ENCODE measurements around the gene ADGRB2. TPM values are rescaled to one million over a fixed set of nuclear protein-coding genes. Genes with fewer than 3 reads are reported as not detected.

The ADGRB2 gene
- total and polyA plus RNA-seq, 9 donors, result 12.5 to 21.7 (median 19.0) TPM

GRCh38 chr1:31679676-31680230, 84.4 kb downstream of the ADGRB2 start:
- WGBS (ENCODE audit: insufficient coverage), result 88% methylated on average over 21 of the region's 23 CpGs
- Histone ChIP-seq H3K4me3 (ENCODE audit: low read length) (no peak overlapping the region), H3K4me1 (ENCODE audit: control insufficient read depth, insufficient read depth, low read length) (peaks cover 35% of the 10 kb centered on the region), H3K9me3 (replicated peaks; ENCODE audit: control insufficient read depth, low read depth, low read length) (no peaks in the 10 kb centered on the region), H3K27me3 (ENCODE audit: control insufficient read depth, insufficient read depth, low read length) (peaks cover 2% of the 10 kb centered on the region), H3K27ac (ENCODE audit: low read length) (no peak overlapping the region), H3K36me3 (ENCODE audit: control insufficient read depth, insufficient read depth, low read length) (peaks cover 42% of the 10 kb centered on the region)
- DNase-seq, result no peak

GRCh38 chr1:31679091-31679490, 85.0 kb downstream of the ADGRB2 start:
- WGBS (ENCODE audit: insufficient coverage), result 75% methylated on average over 1 of the region's 2 CpGs
- no peak overlapping the region for H3K27ac ChIP-seq (ENCODE audit: low read length)
- DNase-seq, result no peak
- peaks cover 41% of the 10 kb centered on the region for H3K4me1 ChIP-seq (ENCODE audit: control insufficient read depth, insufficient read depth, low read length)
- H3K27me3 ChIP-seq (ENCODE audit: control insufficient read depth, insufficient read depth, low read length), result peaks cover 2% of the 10 kb centered on the region
- H3K4me3 ChIP-seq (ENCODE audit: low read length), result no peak overlapping the region
- H3K36me3 ChIP-seq (ENCODE audit: control insufficient read depth, insufficient read depth, low read length), result peaks cover 37% of the 10 kb centered on the region
- H3K9me3 ChIP-seq (replicated peaks; ENCODE audit: control insufficient read depth, low read depth, low read length), result no peaks in the 10 kb centered on the region

GRCh38 chr1:31678681-31679080, 85.5 kb downstream of the ADGRB2 start:
- Histone ChIP-seq H3K27ac (ENCODE audit: low read length) (no peak overlapping the region), H3K9me3 (replicated peaks; ENCODE audit: control insufficient read depth, low read depth, low read length) (no peaks in the 10 kb centered on the region), H3K4me1 (ENCODE audit: control insufficient read depth, insufficient read depth, low read length) (peaks cover 45% of the 10 kb centered on the region), H3K27me3 (ENCODE audit: control insufficient read depth, insufficient read depth, low read length) (peaks cover 2% of the 10 kb centered on the region), H3K4me3 (ENCODE audit: low read length) (no peak overlapping the region), H3K36me3 (ENCODE audit: control insufficient read depth, insufficient read depth, low read length) (peaks cover 35% of the 10 kb centered on the region)
- DNase-seq, result no peak
- WGBS (ENCODE audit: insufficient coverage), result 86% methylated on average over 4 of the region's 4 CpGs

- WGBS (ENCODE audit: insufficient coverage), result 54% methylated on average over 4 of the region's 6 CpGs
- no peak for DNase-seq
- peaks cover 2% of the 10 kb centered on the region for H3K27me3 ChIP-seq (ENCODE audit: control insufficient read depth, insufficient read depth, low read length)
- H3K9me3 ChIP-seq (replicated peaks; ENCODE audit: control insufficient read depth, low read depth, low read length), result no peaks in the 10 kb centered on the region
- H3K4me1 ChIP-seq (ENCODE audit: control insufficient read depth, insufficient read depth, low read length), result peaks cover 53% of the 10 kb centered on the region
- H3K36me3 ChIP-seq (ENCODE audit: control insufficient read depth, insufficient read depth, low read length), result peaks cover 34% of the 10 kb centered on the region
- no peak overlapping the region for H3K27ac ChIP-seq (ENCODE audit: low read length)
- no peak overlapping the region for H3K4me3 ChIP-seq (ENCODE audit: low read length)
Measured at GRCh38 chr1:31677949-31678348, 86.2 kb downstream of the ADGRB2 start.

- peaks cover 31% of the 10 kb centered on the region for H3K36me3 ChIP-seq (ENCODE audit: control insufficient read depth, insufficient read depth, low read length)
- peaks cover 54% of the 10 kb centered on the region for H3K4me1 ChIP-seq (ENCODE audit: control insufficient read depth, insufficient read depth, low read length)
- 73% methylated on average over 1 of the region's 3 CpGs for WGBS (ENCODE audit: insufficient coverage)
- H3K27me3 ChIP-seq (ENCODE audit: control insufficient read depth, insufficient read depth, low read length), result peaks cover 2% of the 10 kb centered on the region
- H3K9me3 ChIP-seq (replicated peaks; ENCODE audit: control insufficient read depth, low read depth, low read length), result no peaks in the 10 kb centered on the region
- H3K27ac ChIP-seq (ENCODE audit: low read length), result no peak overlapping the region
- no peak overlapping the region for H3K4me3 ChIP-seq (ENCODE audit: low read length)
- DNase-seq, result no peak
Measured at GRCh38 chr1:31677401-31677800, 86.7 kb downstream of the ADGRB2 start.

Other genes starting within 250 kb of the ADGRB2 start
- 31.8 TPM for gene TINAGL1, start 187.8 kb downstream of the ADGRB2 start, total RNA-seq
- gene TINAGL1, start 187.8 kb downstream of the ADGRB2 start, polyA plus RNA-seq (ENCODE audit: insufficient read depth in 1 of 8, insufficient read length in 8 of 8, low replicate concordance in 1 of 8), result 10 to 100 TPM; 19.3 to 31.0 (median 24.9) TPM
- gene HCRTR1, start 146.7 kb downstream of the ADGRB2 start, total RNA-seq, result 0.04 TPM
- gene HCRTR1, start 146.7 kb downstream of the ADGRB2 start, polyA plus RNA-seq (ENCODE audit: insufficient read depth in 1 of 8, insufficient read length in 8 of 8, low replicate concordance in 1 of 8), result under 1 TPM; 0.11 to 0.37 (median 0.21) TPM
- 34.2 TPM for gene PEF1, start 119.5 kb downstream of the ADGRB2 start, total RNA-seq
- gene PEF1, start 119.5 kb downstream of the ADGRB2 start, polyA plus RNA-seq (ENCODE audit: insufficient read depth in 1 of 8, insufficient read length in 8 of 8, low replicate concordance in 1 of 8), result 10 to 100 TPM; 38.5 to 46.6 (median 42.4) TPM
- gene COL16A1, start 60.3 kb downstream of the ADGRB2 start, total RNA-seq, result 229 TPM
- gene COL16A1, start 60.3 kb downstream of the ADGRB2 start, polyA plus RNA-seq (ENCODE audit: insufficient read depth in 1 of 8, insufficient read length in 8 of 8, low replicate concordance in 1 of 8), result 100 to 1,000 TPM in 7 of 8 donors, 10 to 100 TPM in 1; 96.2 to 245 (median 136) TPM
- gene SPOCD1, start 51.7 kb upstream of the ADGRB2 start, total RNA-seq, result 0.13 TPM
- gene SPOCD1, start 51.7 kb upstream of the ADGRB2 start, polyA plus RNA-seq (ENCODE audit: insufficient read depth in 1 of 8, insufficient read length in 8 of 8, low replicate concordance in 1 of 8), result under 1 TPM; 0.25 to 0.75 (median 0.55) TPM
- gene PTP4A2, start 174.0 kb upstream of the ADGRB2 start, total RNA-seq, result 260 TPM
- 100 to 1,000 TPM; 147 to 234 (median 202) TPM for gene PTP4A2, start 174.0 kb upstream of the ADGRB2 start, polyA plus RNA-seq (ENCODE audit: insufficient read depth in 1 of 8, insufficient read length in 8 of 8, low replicate concordance in 1 of 8)
- gene KHDRBS1, start 249.5 kb upstream of the ADGRB2 start, total RNA-seq, result 60.7 TPM
- 100 to 1,000 TPM; 125 to 173 (median 146) TPM for gene KHDRBS1, start 249.5 kb upstream of the ADGRB2 start, polyA plus RNA-seq (ENCODE audit: insufficient read depth in 1 of 8, insufficient read length in 8 of 8, low replicate concordance in 1 of 8)

Measured in muscle of leg (tissue), 11 donors.